Upper lobe of left lung (tissue), 6 donors: ENCODE data around the gene NOS1. TPM values are rescaled to one million over a fixed set of nuclear protein-coding genes. Genes with fewer than 3 reads are reported as not detected.

Experiments used
- ATAC-seq, 2 donors: fragments of 200-7000 bp; cut with Tn5 transposase; one replicate each; pipeline ENCODE4 v1.9.1; 2022; ENCODE audit warnings: mild to moderate bottlenecking in 2 of 2, moderate library complexity in 2 of 2; ENCODE audit not compliant: low FRiP score in 2 of 2
- DNase-seq, 2 donors: peaks; one replicate each; pipeline ENCODE4 v3.0.0-alpha.2; 2019 to 2020
- H3K27ac ChIP-seq, 4 donors: fragments of 200-600 bp; sonication (generic); one replicate each; pipeline ENCODE4 v1.5.1; 2016 to 2019
- H3K27me3 ChIP-seq, 4 donors: fragments of 200-600 bp; sonication (generic); one replicate each; pipeline ENCODE4 v1.5.1; 2017 to 2019
- H3K36me3 ChIP-seq, 4 donors: fragments of 200-600 bp; sonication (generic); one replicate each; pipeline ENCODE4 v1.5.1; 2016 to 2019
- H3K4me1 ChIP-seq, 4 donors: fragments of 200-600 bp; sonication (generic); one replicate each; pipeline ENCODE4 v1.5.1; 2018 to 2019
- H3K4me3 ChIP-seq, 4 donors: fragments of 200-600 bp; sonication (generic); one replicate each; pipeline ENCODE4 v1.5.1; 2017 to 2019; ENCODE audit warnings: mild to moderate bottlenecking in 2 of 4, moderate library complexity in 1 of 4
- H3K9me3 ChIP-seq, 4 donors: fragments of 200-600 bp; sonication (generic); one replicate each; pipeline ENCODE4 v1.5.1; 2018 to 2019
- CTCF ChIP-seq, 6 experiments: fragments of 450-650 bp in 4 of 6; fragments of 200-600 bp in 2 of 6; sonication (generic) in 2 of 6; IDR thresholded peaks; one replicate each; pipeline ENCODE4 v1.5.1; 2016 to 2019; ENCODE audit warnings: antibody characterized with exemption in 6 of 6
- EP300 ChIP-seq, 4 donors: sonication (generic); formaldehyde crosslinking; IDR thresholded peaks; one replicate each; pipeline ENCODE4 v1.5.1; 2017; ENCODE audit warnings: antibody characterized with exemption in 4 of 4, control low read depth in 2 of 4
- POLR2A ChIP-seq, 4 donors: fragments of 450-650 bp; IDR thresholded peaks; one replicate each; pipeline ENCODE4 v1.5.1; 2016 to 2017; ENCODE audit warnings: antibody characterized with exemption in 4 of 4, mild to moderate bottlenecking in 2 of 4
- POLR2AphosphoS5 ChIP-seq, 2 donors: sonication (generic); formaldehyde crosslinking; IDR thresholded peaks; one replicate each; pipeline ENCODE4 v1.5.1; 2017; ENCODE audit warnings: antibody characterized with exemption in 2 of 2
- WGBS, 2 donors: methylation state at CpG; one replicate each; pipeline ENCODE4 v1.1.5; 2017 to 2018; 5-methylcytosine and 5-hydroxymethylcytosine counted together
- total RNA-seq, 6 donors: library from RNA; depleted of rRNA in 4 of 6; stranded (reverse); fragments of >200 nt in 4 of 6; gene quantifications; one replicate each; pipeline versions ENCODE4 v1.1.0 to v1.2.1, GENCODE V29; 2016 to 2021
- donor health status: DM: no; HTN: no; CAD: no; lungs with moderate emphysema.
- donor health status: DM: no; HTN: yes; CAD: no; lungs with severe emphysema.

NOS1 gene
- total RNA-seq, 6 donors from 2014 or later: 0.39 to 4.4 (median 2.4) TPM

- 48 to 70% methylated on average over 1 of the region's 1 CpG for WGBS, 2 donors
- DNase-seq: no peak
These were observed 67.9 kb downstream of the NOS1 start for GRCh38 chr12:117293510-117293909.

GRCh38 chr12:117292688-117293087, 68.7 kb downstream of the NOS1 start:
- no peak for DNase-seq
- no peaks in the 10 kb centered on the region for H3K9me3 ChIP-seq
- no peaks in the 10 kb centered on the region for H3K36me3 ChIP-seq
- TF ChIP-seq CTCF (IDR thresholded peaks at IDR 0.05): no peak
- TF ChIP-seq POLR2AphosphoS5 (IDR thresholded peaks at IDR 0.05): no peak
- TF ChIP-seq POLR2A (IDR thresholded peaks at IDR 0.05): no peak
- no peak for TF ChIP-seq EP300 (IDR thresholded peaks at IDR 0.05)
- ATAC-seq: no peak
- 91 to 93% methylated on average over 3 of the region's 3 CpGs for WGBS, 2 donors
- H3K4me1 ChIP-seq: no peaks in the 10 kb centered on the region
- H3K27ac ChIP-seq: no peak overlapping the region
- no peaks in the 10 kb centered on the region for H3K27me3 ChIP-seq
- H3K4me3 ChIP-seq: no peak overlapping the region

More at GRCh38 chr12:117293510-117293909, 67.9 kb downstream of the NOS1 start:
- ATAC-seq: no peak
- Histone ChIP-seq H3K27ac (no peak overlapping the region), H3K36me3 (no peaks in the 10 kb centered on the region), H3K27me3 (no peaks in the 10 kb centered on the region), H3K4me3 (no peak overlapping the region), H3K9me3 (no peaks in the 10 kb centered on the region), H3K4me1 (no peaks in the 10 kb centered on the region)
- TF ChIP-seq EP300 (IDR thresholded peaks at IDR 0.05) (no peak), CTCF (IDR thresholded peaks at IDR 0.05) (no peak), POLR2A (IDR thresholded peaks at IDR 0.05) (no peak), POLR2AphosphoS5 (IDR thresholded peaks at IDR 0.05) (no peak)

- no peak for TF ChIP-seq POLR2AphosphoS5 (IDR thresholded peaks at IDR 0.05)
- no peak for TF ChIP-seq EP300 (IDR thresholded peaks at IDR 0.05)
- no peak for TF ChIP-seq POLR2A (IDR thresholded peaks at IDR 0.05)
- no peak for TF ChIP-seq CTCF (IDR thresholded peaks at IDR 0.05)
- Histone ChIP-seq H3K4me1 (no peaks in the 10 kb centered on the region), H3K27me3 (no peaks in the 10 kb centered on the region), H3K9me3 (no peaks in the 10 kb centered on the region), H3K36me3 (no peaks in the 10 kb centered on the region), H3K4me3 (no peak overlapping the region), H3K27ac (no peak overlapping the region)
- no peak for ATAC-seq
- WGBS, 2 donors: 78 to 83% methylated on average over 6 to 9 of the region's 9 CpGs
- peak in 1 of 2 donors; percentile 42 for DNase-seq
These were observed 77.3 kb downstream of the NOS1 start for GRCh38 chr12:117284140-117284539.

GRCh38 chr12:117282490-117282889, 78.9 kb downstream of the NOS1 start:
- no peak for ATAC-seq

More at GRCh38 chr12:117282490-117282889, 78.9 kb downstream of the NOS1 start:
- H3K9me3 ChIP-seq: no peaks in the 10 kb centered on the region
- no peak overlapping the region for H3K4me3 ChIP-seq
- H3K36me3 ChIP-seq: no peaks in the 10 kb centered on the region
- DNase-seq: no peak
- TF ChIP-seq CTCF (IDR thresholded peaks at IDR 0.05) (no peak), POLR2AphosphoS5 (IDR thresholded peaks at IDR 0.05) (no peak), POLR2A (IDR thresholded peaks at IDR 0.05) (no peak), EP300 (IDR thresholded peaks at IDR 0.05) (no peak)
- WGBS, 2 donors: 85 to 88% methylated on average over 5 of the region's 5 CpGs
- no peaks in the 10 kb centered on the region for H3K4me1 ChIP-seq
- no peak overlapping the region for H3K27ac ChIP-seq
- H3K27me3 ChIP-seq: no peaks in the 10 kb centered on the region
